ENCODE results near the gene PEAK3. TPM values are rescaled to one million over a fixed set of nuclear protein-coding genes. Genes with fewer than 3 reads are reported as not detected.

PEAK3 gene
- total and polyA plus RNA-seq, 9 of the 15 experiments (the other 6 are each of a cell fraction or from before 2014, with no cell fraction given) = 0.07 to 0.40 TPM; not detected in 7

DNA sequence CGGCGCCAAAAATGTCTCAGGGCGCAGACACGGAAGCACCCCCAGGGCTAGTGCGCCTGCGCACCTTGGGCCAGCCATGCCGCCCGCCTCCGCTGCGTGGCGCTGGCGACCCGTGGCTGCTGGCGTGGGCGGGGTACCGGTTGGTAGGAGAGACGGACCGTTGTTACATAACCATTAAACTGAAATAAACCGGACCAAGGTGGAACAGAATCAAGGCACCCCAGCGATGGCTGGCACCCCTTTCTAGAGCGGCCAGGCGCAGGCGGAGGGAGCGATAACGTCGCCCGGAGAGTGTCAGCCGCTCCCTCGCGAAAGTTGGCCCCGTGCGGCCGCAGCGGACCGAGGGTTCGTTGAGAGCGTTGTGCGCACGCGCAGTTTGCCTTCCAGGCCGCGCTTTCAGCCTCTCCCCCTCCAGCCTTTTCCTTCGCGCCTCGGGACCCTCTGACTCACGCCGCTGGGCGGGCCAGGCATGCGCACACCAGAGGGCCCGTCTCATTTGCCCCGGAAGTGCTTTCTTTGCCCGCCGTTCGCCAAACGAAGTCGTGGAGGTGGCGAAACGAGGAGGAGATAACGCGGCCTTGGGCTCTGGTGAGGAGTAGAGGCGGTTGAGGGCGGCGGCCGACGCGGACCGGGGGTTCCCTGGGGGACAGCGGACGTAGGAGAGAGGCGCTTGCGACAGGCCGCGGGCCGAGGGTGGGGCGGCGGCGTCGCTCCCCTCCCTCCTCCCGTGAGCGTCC, 45.5 kb downstream of the PEAK3 start, which contains the start of the genes PLEKHJ1 and SF3A2 (continued):
- TF ChIP-seq DACH1 (IDR thresholded peaks at IDR 0.05; ENCODE audit: partially characterized antibody) = peak; percentile 41
- TF ChIP-seq ZNF586 (CRISPR knock-in tag; conservative IDR thresholded peaks at IDR 0.05) = no peak
- no peak for TF ChIP-seq ZNF444 (CRISPR knock-in tag; IDR thresholded peaks at IDR 0.05)
- TF ChIP-seq KLF16 (IDR thresholded peaks at IDR 0.05) = peak; percentile 74
- peak; percentile 100 for TF ChIP-seq GABPB1 (CRISPR knock-in tag; IDR thresholded peaks at IDR 0.05)
- TF ChIP-seq ZNF764 (CRISPR knock-in tag; IDR thresholded peaks at IDR 0.05; ENCODE audit: low read depth) = no peak
- TF ChIP-seq ARID2 (IDR thresholded peaks at IDR 0.05) = 0 out of 2 replicates have a peak, but pooled peaks have one; percentile 20
- peak in 1 of 2 experiments; percentile 69; a peak in 2 of 4 replicates for TF ChIP-seq HDAC1 (IDR thresholded peaks at IDR 0.05)
- no peak; a peak in 1 of 4 replicates for TF ChIP-seq SIX5 (IDR thresholded peaks at IDR 0.05; ENCODE audit: borderline replicate concordance in 1 of 2, insufficient read depth in 1 of 2, low read depth in 1 of 2, low read length in 2 of 2)
- peak; percentile 99 for TF ChIP-seq RBFOX2 (IDR thresholded peaks at IDR 0.05; ENCODE audit: low read depth, low read length)
- 0 out of 2 replicates have a peak, but pooled peaks have one; percentile 47 for TF ChIP-seq NCOR1 (IDR thresholded peaks at IDR 0.05)
- TF ChIP-seq ATF7 (IDR thresholded peaks at IDR 0.05) = peak; percentile 82
- no peak for TF ChIP-seq CCAR2 (IDR thresholded peaks at IDR 0.05; ENCODE audit: low read depth, low read length)
- TF ChIP-seq FOXJ2 (tag; IDR thresholded peaks at IDR 0.05) = no peak; the same call in 1 of the 2 replicates
- no peak for TF ChIP-seq ZNF143 (CRISPR knock-in tag; IDR thresholded peaks at IDR 0.05)
- no peak for TF ChIP-seq SMARCA5 (IDR thresholded peaks at IDR 0.05)
- peak; percentile 91 for TF ChIP-seq CCNT2 (IDR thresholded peaks at IDR 0.05; ENCODE audit: borderline replicate concordance, extremely low read depth, insufficient read length, low read depth, low read length)
- no peak for TF ChIP-seq MCM3 (IDR thresholded peaks at IDR 0.05)
- TF ChIP-seq ZNF140 (CRISPR knock-in tag; IDR thresholded peaks at IDR 0.05) = no peak
- no peak for TF ChIP-seq YBX1 (IDR thresholded peaks at IDR 0.05)
- TF ChIP-seq, protein P1, sequence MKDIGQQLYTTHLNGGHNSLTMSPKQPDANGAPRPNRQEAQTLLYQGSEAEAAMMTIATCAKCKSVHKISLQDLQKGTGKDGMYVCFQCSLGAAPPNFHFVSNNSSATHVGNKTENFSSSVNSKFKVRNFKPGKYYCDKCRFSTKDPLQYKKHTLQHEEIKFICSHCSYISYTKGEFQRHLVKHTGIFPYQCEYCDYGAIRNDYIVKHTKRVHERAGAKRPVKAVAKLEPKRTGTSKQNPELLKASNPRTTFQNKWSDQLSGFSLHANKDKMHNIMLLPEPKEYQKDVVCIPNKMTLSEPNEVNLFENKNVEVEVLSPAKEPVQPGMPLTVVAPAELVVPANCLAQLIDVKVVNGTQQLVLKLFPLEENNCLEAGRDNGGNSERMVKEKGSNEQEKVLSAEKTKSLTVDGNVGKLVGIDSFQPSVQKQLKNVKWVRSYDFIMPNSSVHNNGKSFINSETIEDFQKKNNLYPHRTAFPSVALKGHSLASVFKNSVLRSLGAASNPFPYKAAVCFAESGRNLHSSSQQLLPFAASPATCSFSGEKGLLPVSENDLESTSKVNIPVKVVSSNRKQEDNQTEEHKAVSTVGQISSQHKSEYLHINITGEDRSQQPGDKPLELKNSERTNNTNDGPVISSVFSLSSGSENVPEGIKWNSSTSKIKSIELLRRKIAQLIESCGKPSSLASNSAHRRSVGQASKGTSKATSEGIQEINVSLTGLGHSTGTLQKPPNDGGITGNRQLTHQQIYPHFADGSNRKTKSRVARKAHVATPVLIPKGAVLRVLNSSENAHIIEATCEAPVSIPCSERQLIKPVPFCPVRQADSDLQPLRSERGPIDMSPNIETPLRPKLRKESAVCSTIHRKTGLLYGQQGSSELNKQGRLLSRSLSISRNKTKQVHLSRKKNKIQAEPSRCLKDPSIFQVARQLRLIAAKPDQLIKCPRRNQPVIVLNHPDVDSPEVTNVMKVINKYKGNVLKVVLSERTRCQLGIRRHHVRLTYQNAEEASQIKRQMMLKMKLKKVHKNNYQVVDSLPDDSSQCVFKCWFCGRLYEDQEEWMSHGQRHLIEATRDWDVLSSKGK (CRISPR knock-in tag; IDR thresholded peaks at IDR 0.05) = no peak
- peak; percentile 79 for TF ChIP-seq HCFC1 (IDR thresholded peaks at IDR 0.05; ENCODE audit: low read depth, low read length)
- no peak for TF ChIP-seq BMI1 (IDR thresholded peaks at IDR 0.05; ENCODE audit: low read length)
- peak; percentile 34; the same call in 1 of the 2 replicates for TF ChIP-seq SOX6 (IDR thresholded peaks at IDR 0.05)
- no peak for TF ChIP-seq CSDE1 (IDR thresholded peaks at IDR 0.05)
- TF ChIP-seq, protein P2, sequence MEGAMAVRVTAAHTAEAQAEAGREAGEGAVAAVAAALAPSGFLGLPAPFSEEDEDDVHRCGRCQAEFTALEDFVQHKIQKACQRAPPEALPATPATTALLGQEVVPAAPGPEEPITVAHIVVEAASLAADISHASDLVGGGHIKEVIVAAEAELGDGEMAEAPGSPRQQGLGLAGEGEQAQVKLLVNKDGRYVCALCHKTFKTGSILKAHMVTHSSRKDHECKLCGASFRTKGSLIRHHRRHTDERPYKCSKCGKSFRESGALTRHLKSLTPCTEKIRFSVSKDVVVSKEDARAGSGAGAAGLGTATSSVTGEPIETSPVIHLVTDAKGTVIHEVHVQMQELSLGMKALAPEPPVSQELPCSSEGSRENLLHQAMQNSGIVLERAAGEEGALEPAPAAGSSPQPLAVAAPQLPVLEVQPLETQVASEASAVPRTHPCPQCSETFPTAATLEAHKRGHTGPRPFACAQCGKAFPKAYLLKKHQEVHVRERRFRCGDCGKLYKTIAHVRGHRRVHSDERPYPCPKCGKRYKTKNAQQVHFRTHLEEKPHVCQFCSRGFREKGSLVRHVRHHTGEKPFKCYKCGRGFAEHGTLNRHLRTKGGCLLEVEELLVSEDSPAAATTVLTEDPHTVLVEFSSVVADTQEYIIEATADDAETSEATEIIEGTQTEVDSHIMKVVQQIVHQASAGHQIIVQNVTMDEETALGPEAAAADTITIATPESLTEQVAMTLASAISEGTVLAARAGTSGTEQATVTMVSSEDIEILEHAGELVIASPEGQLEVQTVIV (CRISPR knock-in tag; IDR thresholded peaks at IDR 0.05; ENCODE audit: borderline replicate concordance) = no peak
